GM18502 (cell line): ENCODE measurements around the gene COL4A4.

Experiments used
- ATAC-seq: cut with Tn5 transposase; IDR thresholded peaks from one replicate; pipeline ENCODE4 v1.9.1; 2021; ENCODE audit warnings: mild to moderate bottlenecking; ENCODE audit not compliant: unreplicated experiment, poor library complexity

COL4A4 gene

GRCh38 chr2:227035711-227036367 is 128.2 kb downstream of the COL4A4 start:
- ATAC-seq, result no peak

DNA sequence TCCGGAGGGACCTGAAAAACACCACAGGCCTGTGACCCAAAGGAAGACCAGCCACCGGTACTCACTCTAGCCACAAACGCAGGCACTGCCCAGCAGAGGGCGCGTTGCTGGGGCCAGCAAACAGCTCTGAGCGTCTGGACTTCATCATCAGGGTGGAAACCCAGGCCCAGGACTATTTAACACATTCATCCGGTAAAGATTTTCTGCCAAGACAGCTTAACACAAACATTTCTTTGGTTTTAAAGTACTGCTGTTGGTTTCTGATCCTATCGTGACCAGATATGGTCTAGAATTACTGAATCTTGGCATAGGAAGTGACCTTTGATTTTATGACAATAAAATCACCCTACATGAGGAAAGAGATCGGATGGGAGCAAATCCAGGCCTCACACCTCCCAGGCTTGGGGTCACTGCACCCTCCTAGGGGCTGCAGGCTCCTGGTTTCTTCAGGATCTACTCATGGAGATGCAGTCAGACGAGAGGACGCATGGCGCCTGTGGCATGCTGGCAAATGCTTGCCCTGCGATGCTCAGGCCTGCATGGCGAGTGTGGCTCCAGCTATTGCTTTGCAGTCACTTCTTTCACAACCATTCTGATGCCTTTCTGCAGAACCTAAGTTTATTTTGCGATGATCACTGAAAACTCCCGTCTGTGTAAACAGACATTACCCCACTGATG is 130.4 kb downstream of the COL4A4 start:
- ATAC-seq, result peak; percentile 93

DNA sequence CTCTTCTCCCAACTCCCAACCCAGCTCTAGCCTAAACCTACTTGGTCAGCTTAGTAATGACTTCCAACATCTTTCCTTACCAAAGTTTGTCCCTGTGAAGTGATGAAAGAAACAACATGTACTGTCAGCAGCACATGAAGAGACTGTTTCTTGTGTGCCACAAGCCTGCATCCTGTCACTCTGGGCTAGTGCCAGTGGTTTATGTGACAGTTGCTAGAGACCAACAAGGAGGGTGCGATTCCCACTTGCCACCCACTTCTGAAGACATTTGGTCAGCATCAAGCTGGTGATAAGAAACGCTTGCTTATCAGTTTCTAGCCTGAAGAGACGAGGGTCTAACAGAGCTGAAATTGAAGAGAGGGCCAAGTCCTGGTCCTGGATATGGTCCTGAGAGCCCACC is 132.6 kb downstream of the COL4A4 start:
- ATAC-seq, result no peak

DNA sequence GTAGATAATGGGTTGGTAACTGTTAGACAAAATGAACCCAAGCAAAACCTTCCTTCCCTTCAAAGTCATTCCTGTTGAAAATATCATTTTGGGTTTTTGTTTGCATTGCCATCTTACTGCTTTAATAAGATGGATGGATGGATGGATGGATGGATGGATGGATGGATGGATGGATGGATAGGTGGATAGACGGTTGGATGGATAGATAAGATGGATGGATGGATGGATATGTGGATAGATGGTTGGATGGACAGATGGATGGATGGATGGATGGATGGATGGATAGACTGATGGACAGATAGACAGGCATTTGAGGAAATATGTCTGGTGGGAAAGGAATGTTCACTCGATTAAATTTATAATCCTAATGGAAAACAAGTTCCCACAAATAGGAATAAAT is 133.2 kb downstream of the COL4A4 start:
- ATAC-seq, result no peak

DNA sequence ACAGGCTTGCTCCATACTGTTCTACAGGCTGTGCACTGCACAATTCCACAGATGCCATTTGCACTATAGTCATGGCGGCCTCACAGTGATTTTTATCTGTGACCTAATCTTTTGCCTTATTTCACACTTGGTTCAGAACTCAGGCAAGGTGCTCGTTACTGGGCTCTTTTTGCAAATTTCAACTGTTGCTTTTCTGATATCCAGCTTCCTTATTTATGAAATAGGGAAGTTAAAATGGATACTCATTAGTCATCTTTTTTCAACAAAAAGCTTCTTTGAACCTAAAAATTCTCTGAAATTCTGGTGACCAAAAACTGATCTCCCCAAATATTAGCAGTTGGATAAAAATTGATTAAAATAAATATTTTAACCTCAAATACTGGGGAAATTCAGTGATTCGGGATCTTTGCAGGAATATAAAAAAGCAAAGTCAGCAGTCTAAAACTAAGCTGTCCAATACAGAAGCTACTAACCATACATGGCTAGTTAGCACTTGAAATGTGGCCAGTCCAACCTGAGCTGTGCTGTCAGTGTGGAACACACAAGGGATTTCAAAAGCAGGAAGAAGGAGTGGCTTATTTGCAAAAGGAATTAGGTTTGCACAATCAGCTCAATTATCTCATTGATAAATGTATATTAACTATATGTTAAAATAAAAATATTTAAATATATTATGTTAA is 134.4 kb downstream of the COL4A4 start:
- no peak for ATAC-seq

GRCh38 chr2:227025510-227025909 is 138.5 kb downstream of the COL4A4 start:
- peak; percentile 73 for ATAC-seq

- ATAC-seq, result no peak
Measured at GRCh38 chr2:227022608-227023007, 141.4 kb downstream of the COL4A4 start.

DNA sequence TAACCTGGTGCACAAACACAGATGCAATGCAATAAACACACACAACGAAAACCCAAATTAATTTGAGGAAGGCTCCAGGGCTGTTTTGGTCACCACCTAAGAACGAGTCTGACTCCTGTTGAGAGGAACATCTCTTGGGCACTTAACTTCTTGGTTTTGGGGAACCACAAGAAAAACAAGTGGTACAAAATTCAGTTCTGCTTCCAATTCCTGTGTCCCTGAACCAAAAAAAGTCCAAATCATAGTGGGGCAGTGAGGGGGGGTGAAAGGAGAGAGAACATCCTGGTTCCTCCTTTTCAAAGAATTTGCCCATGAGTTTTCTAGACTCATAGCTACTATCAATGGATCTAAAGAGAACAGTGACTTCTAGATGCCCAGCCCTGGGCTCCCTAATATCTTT is 143.6 kb downstream of the COL4A4 start:
- no peak for ATAC-seq

GRCh38 chr2:227016894-227017293 is 147.1 kb downstream of the COL4A4 start:
- no peak for ATAC-seq

DNA sequence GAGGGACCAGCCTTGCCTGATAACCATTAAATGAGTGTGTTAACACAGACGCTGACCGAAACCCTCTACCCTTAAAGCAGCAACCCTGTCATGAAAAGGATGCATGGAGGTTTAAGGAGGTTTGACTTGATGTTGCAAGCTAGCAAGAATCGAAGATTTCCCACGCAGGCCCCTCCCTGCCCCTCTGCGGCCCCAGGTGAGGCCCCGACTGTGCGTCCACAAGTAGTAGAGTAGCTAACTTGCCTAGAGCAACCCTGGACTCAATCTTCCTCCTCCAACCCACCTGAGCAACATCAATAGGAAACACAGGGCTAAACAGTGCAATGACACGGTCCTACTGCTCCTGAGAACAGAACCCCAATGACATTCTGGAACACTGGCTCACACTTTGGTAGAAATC is 150.1 kb downstream of the COL4A4 start:
- no peak for ATAC-seq

DNA sequence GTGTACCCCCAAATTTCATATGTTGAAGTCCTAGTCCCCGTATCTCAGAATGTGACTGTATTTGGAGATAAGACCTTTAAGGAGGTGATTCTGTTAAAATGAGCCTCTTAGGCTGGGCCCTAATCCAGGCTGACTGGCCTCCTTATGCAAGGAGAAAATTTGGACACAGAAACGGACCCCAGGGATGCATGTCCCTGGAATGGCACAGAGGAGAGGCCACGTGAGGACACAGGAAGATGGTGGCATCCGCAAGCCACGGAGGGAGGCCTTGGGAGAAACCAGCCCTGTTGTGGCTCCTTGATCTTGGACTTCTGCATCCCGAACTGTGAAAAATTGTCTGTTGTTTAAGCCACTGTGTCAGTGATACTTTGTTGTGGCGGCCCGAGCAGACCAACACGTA is 150.7 kb downstream of the COL4A4 start:
- no peak for ATAC-seq

DNA sequence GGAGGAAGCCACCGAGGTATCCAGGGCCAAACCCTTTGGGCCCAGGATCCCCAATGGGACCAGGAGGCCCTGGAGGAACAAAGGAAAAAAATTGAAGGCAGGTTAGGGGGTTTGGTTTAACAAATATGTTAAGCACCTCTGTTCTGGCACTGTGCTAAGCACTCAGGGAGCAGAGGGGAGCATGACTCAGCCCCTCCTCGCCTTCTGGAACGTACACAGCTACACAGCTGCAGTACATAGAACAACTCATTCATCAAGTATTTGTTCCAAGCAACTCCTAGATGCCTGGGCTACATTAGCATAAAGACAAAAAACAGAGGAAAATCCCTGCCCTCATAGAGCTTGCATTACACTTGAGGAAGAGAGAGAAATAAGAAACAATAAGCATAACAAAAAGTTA is 153.6 kb downstream of the COL4A4 start:
- no peak for ATAC-seq

DNA sequence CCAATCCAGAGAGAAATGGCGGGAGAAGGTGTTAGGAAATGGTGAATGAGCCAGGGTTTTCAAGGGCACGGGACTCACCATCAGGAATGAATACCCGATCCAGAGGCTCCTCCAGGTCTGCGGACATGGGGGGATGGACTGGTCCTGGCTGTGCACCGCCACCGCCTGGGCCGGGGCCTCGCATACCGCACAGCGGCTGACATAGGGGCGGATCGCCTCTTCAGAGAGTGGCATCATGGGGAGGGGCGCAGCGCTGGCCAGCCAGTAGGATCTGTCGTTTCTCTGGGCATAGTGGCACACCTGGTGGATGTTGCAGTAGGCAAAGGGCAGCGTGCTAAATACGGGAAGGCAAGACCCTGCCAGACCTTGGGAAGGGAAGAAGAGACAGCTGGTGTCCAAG is 156.1 kb downstream of the COL4A4 start:
- no peak for ATAC-seq

DNA sequence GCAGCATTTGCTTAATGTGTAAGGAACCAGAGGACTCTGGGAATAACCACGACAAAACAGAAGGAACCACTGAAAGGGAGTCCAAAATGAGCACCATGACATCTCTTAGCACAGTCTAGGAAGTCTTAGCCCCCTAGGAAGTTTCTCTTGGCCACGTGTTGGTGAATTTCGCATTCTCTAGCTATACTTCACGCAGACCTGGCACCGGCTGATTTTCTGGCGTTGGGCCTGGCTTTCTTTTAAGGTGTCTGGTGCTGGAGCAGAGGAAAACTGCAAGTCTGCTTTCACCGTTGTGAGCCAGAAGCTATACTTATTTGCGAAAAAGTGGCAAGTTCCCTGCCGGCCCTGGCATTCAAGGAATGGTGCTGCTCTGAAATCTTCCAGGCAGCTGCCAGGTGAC is 156.9 kb downstream of the COL4A4 start:
- ATAC-seq, result no peak

- ATAC-seq, result no peak
Measured at GRCh38 chr2:227006189-227006897, 157.7 kb downstream of the COL4A4 start.

- no peak for ATAC-seq
Measured at GRCh38 chr2:227004482-227004881, 159.5 kb downstream of the COL4A4 start.

- no peak for ATAC-seq
Measured at GRCh38 chr2:227000123-227000522, 163.9 kb downstream of the COL4A4 start.

DNA sequence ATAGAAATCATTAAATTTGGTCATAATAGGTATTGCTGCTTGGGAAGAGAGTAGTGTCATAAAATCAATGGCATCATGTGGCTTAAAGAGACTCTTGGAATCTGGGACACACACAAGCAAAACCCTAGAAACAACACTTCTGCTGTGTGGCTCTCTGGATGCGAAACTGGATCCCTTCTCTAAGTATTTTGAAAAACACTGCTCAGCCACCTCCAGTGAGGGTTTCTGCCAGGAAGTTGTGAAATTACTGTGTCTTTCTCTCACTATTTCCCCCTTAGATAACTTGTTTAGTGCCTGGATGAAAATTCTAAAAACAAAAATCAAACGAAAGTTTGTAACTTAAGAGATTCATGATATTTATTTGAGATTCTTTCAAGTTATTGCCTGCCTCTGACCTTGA is 164.3 kb downstream of the COL4A4 start:
- ATAC-seq, result no peak

- ATAC-seq, result no peak
Measured at GRCh38 chr2:226995625-226996041, 168.4 kb downstream of the COL4A4 start.

DNA sequence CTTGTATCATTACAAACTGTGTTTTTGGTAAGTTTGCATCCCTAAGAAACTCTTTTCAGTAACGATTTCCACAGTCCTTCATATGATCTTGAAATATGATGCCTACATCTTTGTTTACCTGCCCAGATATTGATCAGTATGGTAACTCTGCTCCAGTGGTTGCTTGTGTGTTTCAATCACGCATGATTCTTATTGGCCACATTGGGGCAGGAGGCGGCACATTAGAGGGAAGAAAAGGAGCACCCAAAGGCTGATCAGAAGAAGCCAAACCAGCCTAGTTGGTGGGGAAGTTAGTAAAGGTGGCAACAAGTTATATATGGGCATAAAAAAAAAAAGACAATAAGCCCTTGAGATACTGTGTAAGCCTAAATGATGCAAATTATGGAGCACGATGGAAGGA is 169.2 kb downstream of the COL4A4 start:
- no peak for ATAC-seq

DNA sequence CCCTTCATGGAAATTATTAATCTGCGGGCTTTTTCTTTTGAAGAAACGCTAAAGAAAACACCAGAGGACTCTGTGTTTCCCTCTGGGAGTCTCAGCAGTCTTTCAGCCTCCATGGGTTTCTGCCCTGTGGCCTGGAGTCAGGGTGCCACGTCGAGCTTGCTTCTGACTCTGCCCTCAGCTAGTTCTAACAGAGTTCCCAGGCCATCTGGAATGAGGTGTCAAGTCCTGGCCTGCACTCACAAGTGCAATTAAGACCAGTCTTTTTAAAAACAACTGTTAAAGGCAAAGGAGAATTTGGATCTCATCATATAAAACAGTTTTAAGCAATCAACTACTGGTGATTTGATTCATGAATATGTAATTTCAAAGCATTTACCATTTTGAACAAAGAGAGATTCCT is 170.8 kb downstream of the COL4A4 start:
- ATAC-seq, result no peak
